ENCODE results near the gene SPPL3. TPM values are rescaled to one million over a fixed set of nuclear protein-coding genes. Genes with fewer than 3 reads are reported as not detected.

The SPPL3 gene
- total RNA-seq, 1 experiment from 2014 or later = 39.7 TPM

DNA sequence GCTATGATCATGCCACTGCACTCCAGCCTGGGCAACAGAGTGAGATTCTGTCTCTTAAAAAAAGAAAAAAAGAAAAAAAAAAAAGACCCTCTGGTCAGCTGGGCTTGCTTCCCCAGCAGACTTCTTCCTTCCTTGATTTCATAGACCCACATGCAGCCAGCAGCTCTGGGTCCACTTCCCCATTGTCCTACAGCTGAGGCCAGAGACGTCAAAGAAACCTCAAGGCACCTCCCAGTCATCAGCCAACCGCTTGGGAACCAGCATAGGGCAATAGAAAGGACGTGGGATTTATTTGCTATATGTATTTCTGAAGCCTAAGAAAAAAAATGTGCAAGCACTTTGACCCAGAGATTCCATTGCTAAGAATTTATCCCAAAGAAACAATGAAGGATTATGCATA, 35.4 kb upstream of the SPPL3 start:
- Histone ChIP-seq H3K4me2 (ENCODE audit: low read length) (no peak overlapping the region), H3K9ac (ENCODE audit: low read length) (no peak overlapping the region), H3K27me3 (ENCODE audit: insufficient read depth, low read length) (no peaks in the 10 kb centered on the region), H4K20me1 (ENCODE audit: insufficient read depth) (no peaks in the 10 kb centered on the region), H3K36me3 (ENCODE audit: control insufficient read depth in 1 of 2, insufficient read depth in 2 of 2, low read length in 2 of 2) (no peaks in the 10 kb centered on the region), H3K79me2 (ENCODE audit: insufficient read depth, low read length) (no peaks in the 10 kb centered on the region), H3K9me2 (ENCODE audit: insufficient read depth) (no peaks in the 10 kb centered on the region), H3K4me1 (ENCODE audit: control insufficient read depth in 1 of 2, insufficient read depth in 2 of 2, low read length in 2 of 2) (peaks cover 0 to 2% of the 10 kb centered on the region in 2 experiments; a peak in 1 of 4 replicates), H2AFZ (ENCODE audit: low read depth, low read length, poor library complexity, severe bottlenecking) (no peak overlapping the region), H3K9me3 (ENCODE audit: control insufficient read depth in 1 of 2, insufficient read depth in 1 of 2, low read depth in 1 of 2, low read length in 2 of 2) (no peaks in the 10 kb centered on the region), H3K4me3 (replicated peaks in 1 of 2; ENCODE audit: low read depth in 1 of 2, low read length in 2 of 2) (no peak overlapping the region), H3K27ac (ENCODE audit: low read depth, low read length) (no peak overlapping the region)
- BruUV-seq (replicated peaks) = no TSS peak
- ChIA-PET POLR2A (interaction anchor here (2.1 kb wide), 1 partner anchor 16 kb away, joined by 8 read pairs; no protein-coding TSS in a partner anchor), RAD21 (ENCODE audit: low non-redundant PET in 1 of 2, low total read pairs in 2 of 2, uncharacterized antibody in 2 of 2, unreplicated experiment in 2 of 2) (no interaction called here), CTCF (interaction anchor here (0.7 kb wide), 1 partner anchor 214 kb away, joined by 3 read pairs; no protein-coding TSS in a partner anchor)
- DNase-seq (ENCODE audit: low read depth, low spot score) = no peak
- TF ChIP-seq YY1 (IDR thresholded peaks at IDR 0.05; ENCODE audit: extremely low read depth, insufficient replicate concordance, low read depth, low read length) = no peak
- TF ChIP-seq EGR1 (IDR thresholded peaks at IDR 0.05; ENCODE audit: low read depth) = no peak
- TF ChIP-seq POLR2A (IDR thresholded peaks at IDR 0.05; ENCODE audit: borderline replicate concordance, extremely low read depth, insufficient read depth, insufficient read length) = no peak
- no peak for TF ChIP-seq ZNF274 (IDR thresholded peaks at IDR 0.05; ENCODE audit: low read depth, low read length)
- TF ChIP-seq, protein P1, sequence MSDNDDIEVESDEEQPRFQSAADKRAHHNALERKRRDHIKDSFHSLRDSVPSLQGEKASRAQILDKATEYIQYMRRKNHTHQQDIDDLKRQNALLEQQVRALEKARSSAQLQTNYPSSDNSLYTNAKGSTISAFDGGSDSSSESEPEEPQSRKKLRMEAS (IDR thresholded peaks at IDR 0.05) = no peak
- no peak for TF ChIP-seq SIN3A (IDR thresholded peaks at IDR 0.05; ENCODE audit: low read depth)
- no peak for TF ChIP-seq POLR2AphosphoS5 (IDR thresholded peaks at IDR 0.05; ENCODE audit: low read depth, low read length)
- no peak for TF ChIP-seq EZH2 (IDR thresholded peaks at IDR 0.05)
- TF ChIP-seq, protein P2, sequence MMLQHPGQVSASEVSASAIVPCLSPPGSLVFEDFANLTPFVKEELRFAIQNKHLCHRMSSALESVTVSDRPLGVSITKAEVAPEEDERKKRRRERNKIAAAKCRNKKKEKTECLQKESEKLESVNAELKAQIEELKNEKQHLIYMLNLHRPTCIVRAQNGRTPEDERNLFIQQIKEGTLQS (IDR thresholded peaks at IDR 0.05) = no peak
- no peak for TF ChIP-seq TCF7L2 (IDR thresholded peaks at IDR 0.05; ENCODE audit: borderline replicate concordance, extremely low read depth, insufficient read depth, insufficient read length)
- no peak for TF ChIP-seq RAD21 (IDR thresholded peaks at IDR 0.05; ENCODE audit: low read depth)
- TF ChIP-seq CEBPB (IDR thresholded peaks at IDR 0.05; ENCODE audit: low read depth) = no peak
- no peak for TF ChIP-seq SP1 (IDR thresholded peaks at IDR 0.05; ENCODE audit: low read depth)
- TF ChIP-seq ZFX (IDR thresholded peaks at IDR 0.05) = no peak
- no peak for TF ChIP-seq JUND (IDR thresholded peaks at IDR 0.05)
- no peak for TF ChIP-seq CBX3 (IDR thresholded peaks at IDR 0.05; ENCODE audit: low read depth)
- ATAC-seq = no peak
- intact Hi-C loops (cut with micrococcal nuclease) = no loop called here

Measured in HCT116 (cell line).